Ovary (tissue), 3 donors: ENCODE results near the gene SPTLC1.

Experiments
- EP300 ChIP-seq: sonication (generic); formaldehyde crosslinking; IDR thresholded peaks from one replicate; pipeline ENCODE4 v1.6.1; 2017; ENCODE audit warnings: antibody characterized with exemption
- POLR2A ChIP-seq: fragments of 450-650 bp; IDR thresholded peaks from one replicate; pipeline ENCODE4 v1.6.1; 2017; ENCODE audit warnings: antibody characterized with exemption, mild to moderate bottlenecking, moderate library complexity
- TF ChIP-seq, protein P1 (sequence below), 3 donors: fragments of 450-650 bp in 2 of 3; fragments of 200-600 bp in 1 of 3; IDR thresholded peaks; one replicate each; pipeline versions ENCODE4 v1.5.1 to v1.8.0; 2016 to 2022; ENCODE audit warnings: antibody characterized with exemption in 3 of 3, mild to moderate bottlenecking in 1 of 3
- donor health status: DM: no; HTN: no; CAD: no.

DNA sequence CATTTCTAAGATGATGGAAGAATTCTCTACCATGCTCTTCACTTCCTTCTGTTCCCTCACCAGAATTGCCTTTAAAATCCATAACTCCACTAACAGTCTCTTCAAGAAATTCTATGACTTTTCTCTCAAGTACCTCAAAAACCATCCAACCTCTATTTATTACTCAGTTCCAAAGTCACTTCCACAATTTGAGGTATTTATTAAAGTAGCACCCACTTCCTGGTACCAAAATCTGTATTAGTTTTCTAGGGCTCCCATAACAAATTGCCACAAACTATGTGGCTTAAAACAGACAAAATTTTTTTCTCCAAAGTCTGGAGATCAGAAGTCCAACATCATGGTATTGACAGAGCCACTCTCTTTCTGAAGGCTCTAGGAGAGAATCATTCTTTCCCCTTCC, 4.9 kb upstream of the SPTLC1 start:
- TF ChIP-seq, protein P1, sequence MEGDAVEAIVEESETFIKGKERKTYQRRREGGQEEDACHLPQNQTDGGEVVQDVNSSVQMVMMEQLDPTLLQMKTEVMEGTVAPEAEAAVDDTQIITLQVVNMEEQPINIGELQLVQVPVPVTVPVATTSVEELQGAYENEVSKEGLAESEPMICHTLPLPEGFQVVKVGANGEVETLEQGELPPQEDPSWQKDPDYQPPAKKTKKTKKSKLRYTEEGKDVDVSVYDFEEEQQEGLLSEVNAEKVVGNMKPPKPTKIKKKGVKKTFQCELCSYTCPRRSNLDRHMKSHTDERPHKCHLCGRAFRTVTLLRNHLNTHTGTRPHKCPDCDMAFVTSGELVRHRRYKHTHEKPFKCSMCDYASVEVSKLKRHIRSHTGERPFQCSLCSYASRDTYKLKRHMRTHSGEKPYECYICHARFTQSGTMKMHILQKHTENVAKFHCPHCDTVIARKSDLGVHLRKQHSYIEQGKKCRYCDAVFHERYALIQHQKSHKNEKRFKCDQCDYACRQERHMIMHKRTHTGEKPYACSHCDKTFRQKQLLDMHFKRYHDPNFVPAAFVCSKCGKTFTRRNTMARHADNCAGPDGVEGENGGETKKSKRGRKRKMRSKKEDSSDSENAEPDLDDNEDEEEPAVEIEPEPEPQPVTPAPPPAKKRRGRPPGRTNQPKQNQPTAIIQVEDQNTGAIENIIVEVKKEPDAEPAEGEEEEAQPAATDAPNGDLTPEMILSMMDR (IDR thresholded peaks at IDR 0.05): no peak
- TF ChIP-seq POLR2A (no peak), EP300 (no peak)
